GM21737 (cell line): ENCODE results near the gene LEFTY2.
"Not testable (repeated sequence)": the region's sequence is repeated elsewhere in the genome, so short reads cannot be mapped to it uniquely, and the experiment has no call there.

Source experiments
- ATAC-seq: cut with Tn5 transposase; IDR thresholded peaks from one replicate; pipeline ENCODE4 v1.9.1; 2021; ENCODE audit warnings: mild to moderate bottlenecking, moderate library complexity; ENCODE audit not compliant: unreplicated experiment

Gene LEFTY2

DNA sequence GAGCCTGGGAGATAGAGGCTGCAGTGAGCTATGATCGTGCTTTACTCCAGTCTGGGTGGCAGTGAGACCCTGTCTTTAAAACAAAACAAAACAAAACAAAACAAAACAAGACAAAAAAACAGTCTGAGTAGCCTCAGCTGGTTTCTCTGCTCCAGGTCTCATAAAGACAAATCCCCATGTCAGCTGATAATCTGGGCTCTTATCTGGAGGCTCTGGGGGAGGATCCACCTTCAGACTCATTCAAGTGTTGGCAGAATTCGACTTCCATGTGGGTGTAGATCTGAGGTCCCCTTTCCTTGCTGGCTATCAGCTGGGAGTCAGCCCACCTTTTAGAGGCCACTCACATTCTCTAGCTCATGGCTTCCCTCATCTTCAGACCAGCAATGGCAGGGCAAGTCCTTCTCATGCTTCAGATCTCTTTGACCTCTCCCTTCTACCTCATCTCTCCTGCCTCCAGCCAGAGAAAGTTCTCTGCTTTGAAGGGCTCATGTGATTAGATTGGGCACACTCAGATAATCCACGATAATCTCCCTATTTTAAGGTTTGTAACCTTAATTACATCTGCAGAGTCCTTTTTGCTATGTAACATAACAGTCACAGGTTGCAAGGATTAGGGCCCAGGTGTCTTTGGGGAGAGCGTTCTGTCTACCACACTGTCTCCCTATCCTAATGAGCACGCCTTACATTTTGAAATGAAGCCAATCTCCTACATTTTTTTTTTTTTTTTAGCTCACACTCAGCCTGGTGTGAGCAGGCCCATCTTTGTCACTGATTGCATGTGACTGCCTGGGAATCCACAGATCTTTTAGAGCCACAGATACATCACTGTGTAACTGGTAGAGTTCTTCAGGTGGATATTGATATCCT lies 9.5 kb downstream of the LEFTY2 start:
- no peak for ATAC-seq

DNA sequence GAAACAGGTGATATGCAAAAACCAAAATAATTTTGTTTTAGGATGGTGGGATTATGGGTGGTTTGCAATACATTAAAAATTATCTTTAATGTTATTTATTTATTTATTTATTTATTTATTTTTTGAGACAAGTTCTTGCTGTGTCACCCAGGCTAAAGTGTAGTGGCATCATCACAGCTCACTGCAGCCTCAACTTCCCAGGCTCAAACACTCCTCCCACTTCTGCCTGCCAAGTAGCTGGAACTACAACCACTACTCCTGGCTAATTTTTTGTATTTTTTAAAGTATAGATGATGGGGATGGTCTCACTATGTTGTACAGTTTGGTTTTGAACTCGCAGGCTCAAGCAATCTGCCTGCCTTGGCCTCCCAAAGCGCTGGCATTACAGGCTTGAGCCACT lies 10.5 kb downstream of the LEFTY2 start:
- ATAC-seq = no peak

DNA sequence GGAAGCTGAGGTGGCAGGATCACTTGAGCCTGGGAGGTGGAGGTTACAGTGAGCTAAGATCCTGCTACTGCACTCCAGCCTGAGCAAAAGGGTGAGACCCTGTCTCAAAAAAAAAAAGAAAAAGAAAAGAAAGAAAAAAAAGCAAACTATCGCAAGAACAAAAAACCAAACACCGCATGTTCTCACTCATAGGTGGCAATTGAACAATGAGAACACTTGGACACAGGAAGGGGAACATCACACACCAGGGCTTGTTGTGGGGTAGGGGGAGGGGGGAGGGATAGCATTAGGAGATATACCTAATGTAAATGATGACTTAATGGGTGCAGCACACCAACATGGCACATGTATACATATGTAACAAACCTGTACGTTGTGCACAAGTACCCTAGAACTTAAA lies 11.6 kb downstream of the LEFTY2 start:
- ATAC-seq = not testable (repeated sequence)

DNA sequence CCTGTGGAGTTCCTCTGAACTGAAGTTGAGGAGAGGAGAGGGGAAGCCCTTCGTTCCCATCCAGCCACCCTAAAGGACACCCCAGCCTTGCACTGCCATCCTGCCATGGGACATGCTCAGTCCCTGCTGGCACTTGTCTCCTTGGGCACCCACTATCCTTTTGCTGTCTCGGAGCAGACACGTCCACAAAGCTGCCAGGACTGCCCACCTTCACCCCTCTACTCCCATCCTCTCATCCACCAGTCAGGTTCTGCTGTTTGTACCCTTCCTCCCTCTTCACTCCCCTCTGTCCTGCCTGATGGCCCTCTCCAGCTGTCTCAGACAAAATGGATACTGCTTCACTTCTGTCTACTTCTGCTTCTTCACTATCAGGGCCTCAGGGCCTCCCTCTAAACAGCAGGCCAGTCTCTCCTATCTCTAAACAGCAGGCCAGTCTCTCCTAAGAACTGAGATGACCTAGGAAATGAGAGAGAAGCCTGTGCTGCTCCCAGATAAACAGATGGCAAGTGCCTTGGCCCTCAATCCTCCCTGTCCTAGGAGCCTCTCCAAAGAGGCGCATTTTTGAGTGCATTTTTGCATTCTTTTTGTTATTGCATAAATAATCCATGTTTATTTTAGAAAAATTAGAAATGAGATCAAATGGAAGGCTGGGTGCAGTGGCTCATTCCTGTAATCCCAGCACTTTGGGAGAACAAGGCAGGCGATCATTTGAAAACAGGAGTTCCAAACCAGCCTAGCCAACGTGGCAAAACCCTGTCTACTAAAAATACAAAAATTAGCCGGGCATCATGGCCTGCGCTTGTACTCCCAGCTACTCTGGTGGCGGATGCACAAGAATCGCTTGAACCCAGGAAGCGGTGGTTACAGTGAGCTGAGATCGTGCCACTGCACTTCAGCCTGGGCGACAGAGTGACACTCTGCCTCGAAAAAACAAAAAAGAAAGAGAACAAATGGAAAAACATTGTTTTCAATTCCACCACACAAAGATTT lies 12.5 kb downstream of the LEFTY2 start:
- no peak for ATAC-seq

DNA sequence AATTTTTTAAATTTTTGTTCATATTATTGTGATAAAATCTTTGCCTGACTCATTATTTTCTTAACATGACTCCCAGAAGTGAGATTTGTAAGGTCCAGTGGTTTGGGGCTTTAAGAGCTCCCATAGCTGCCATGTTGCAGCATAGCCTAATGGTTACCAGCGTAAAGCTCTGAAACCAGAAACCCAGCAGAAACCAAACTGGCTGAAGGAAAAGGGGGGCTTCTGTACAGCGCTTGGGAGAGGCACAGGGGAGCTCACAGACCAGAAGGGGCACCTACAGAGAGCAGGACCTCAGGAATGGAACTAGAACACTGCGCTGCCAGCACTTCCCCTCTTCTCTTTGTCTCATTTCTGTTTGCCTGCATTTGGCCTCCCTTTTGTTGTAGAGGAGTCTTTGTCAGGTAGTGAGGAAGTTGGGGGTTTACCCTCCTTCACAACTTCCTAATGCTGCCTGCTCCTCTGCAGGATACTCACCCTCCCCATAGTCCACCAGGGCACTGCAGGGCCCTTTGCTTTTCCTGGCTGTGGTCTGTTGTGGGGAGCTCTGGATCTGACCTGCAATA lies 14.4 kb downstream of the LEFTY2 start:
- ATAC-seq = no peak

DNA sequence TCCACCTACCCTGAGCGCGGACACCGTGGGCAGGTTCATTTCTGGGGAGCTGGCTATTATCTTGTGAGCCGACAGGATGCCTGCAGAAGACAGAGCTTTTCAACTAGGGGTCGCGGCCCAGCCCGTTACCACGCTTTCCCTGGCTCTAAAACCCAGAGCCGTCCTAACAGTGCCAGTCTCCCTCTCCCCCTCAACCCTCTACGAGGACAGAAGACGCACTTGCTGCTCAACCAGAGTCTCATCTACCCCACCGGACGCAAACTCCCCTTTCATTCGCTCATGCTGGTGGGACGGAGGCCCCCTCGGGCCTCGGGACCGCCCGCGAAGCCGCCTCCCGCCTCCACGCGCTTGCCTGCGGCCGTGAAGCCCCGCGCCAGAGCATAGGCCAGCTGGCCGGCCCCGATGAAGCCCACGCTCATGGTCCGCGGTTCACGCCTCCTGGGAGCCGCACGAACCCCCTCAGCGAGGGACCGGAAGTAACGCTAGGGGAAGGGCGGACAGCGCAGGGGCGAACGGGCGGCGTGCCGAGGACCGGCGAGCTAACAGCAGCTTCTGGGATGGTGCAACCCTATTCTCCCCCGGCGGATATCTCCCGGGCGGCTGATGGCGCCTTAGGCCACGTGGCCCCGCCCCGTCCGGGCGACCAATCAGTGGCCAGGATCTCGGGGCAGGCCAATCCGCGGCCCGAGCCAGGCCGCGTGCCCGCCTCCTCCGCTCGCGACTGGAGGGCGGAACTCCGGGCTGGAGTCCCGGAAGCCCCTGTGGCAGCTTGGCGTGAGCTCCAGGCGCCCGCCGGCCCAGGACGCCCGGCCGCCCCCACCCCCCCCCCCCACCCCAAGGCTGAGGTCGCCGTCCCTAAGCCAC lies 17.1 kb downstream of the LEFTY2 start, which contains the start of gene PYCR2:
Gene PYCR2 (minus strand): TSS at position 559 of the 864 bp plus-strand sequence. CDS start 140 bp downstream, at position 419.
- ATAC-seq = peak; percentile 96

DNA sequence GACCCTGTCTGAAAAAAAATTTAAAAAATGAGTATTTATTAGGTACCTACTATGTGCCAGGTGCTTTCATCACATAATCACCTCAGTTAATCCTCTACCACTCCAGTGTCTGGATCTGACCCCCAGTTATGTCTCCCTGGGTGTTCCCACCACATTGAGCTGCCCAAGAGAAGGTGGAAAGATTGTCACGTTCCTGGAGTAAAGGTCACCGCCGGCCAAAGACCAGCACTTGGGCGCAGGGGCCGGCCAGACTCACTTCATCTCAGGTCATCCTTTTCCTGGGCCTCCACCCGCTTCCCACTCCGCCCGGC lies 17.7 kb downstream of the LEFTY2 start:
- ATAC-seq = no peak

DNA sequence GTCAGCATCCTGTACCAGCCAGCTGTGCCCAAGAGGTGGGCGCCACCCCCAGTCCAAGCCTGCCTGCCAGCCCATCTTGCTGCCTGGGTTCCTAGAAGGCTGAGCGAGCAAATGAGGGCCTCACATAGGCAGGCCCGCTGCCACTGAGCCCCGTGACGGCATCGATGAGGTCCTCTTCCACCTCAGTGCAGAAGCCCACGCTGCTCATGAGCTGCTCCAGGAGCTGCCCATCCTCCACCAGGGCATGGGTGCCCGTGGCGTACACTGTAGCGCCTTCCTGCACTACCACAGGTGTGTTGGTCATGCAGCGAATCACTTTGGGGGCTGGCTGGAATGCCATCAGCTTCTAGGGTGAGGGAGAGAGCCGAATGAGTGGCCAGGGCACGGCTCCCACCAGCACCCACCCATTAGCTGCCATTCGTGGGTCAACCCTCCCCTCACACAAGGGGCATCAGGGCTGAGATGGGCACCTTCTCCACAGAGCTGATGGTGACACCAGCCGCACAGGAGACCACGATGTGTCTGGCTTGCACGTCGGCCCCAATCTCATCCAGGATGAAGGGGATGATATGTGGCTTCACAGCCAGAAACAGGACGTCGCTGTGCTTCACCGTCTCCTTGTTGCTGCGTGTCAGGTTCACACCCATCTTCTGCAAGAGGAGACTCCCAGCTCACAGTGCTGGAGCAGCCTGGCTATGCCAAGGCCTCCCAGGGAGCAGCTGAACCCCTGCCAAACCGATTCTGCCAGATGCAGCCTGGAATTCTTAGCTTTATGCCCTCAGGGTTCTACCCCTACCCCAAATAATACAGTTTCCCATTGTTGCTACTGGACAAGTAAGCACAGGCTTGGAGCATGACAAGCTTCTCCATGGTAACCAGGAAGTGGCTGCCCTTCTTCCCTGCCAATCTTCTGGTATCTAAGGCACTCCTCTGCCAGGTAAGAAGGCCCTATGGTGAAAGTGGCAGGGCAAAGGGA lies 19.0 kb downstream of the LEFTY2 start:
- ATAC-seq = no peak

DNA sequence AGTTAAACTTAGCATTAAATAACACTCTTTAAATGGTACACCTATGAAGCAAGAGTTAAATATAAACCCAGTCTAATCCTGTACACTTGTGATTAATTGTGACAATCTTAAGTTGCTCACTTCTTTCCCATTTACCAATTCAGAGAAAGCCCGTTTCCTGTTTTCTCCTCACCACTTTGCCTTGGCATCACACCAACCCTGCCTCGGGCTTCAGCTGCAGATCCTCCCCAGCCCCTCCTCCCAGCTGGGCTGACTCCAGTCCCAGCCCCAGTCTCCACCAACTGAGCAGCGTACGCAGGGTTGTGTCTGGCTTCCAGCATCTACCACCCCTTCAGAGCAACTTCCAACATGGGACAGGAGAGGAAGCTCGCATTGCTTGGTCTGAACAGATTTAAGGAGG lies 21.1 kb downstream of the LEFTY2 start:
- no peak for ATAC-seq

DNA sequence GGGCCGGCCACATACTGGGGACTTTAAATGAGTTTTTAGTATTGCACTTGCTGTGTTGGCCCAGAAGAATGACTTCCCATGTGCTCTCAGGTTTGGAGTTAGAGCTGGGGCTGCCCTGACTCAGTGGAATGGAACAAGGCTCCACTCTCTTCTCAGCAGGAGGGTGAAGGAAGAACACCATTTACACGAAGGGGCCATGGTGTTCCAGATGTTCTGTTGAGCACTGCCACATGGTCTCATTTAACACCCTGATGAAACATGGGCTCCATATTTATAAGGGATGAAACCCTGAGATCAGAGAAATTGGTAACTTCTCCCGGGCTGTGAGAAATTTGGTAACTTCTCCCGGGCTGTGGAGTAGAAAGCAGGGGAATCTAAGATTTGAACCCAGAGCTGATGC lies 22.7 kb downstream of the LEFTY2 start:
- no peak for ATAC-seq

DNA sequence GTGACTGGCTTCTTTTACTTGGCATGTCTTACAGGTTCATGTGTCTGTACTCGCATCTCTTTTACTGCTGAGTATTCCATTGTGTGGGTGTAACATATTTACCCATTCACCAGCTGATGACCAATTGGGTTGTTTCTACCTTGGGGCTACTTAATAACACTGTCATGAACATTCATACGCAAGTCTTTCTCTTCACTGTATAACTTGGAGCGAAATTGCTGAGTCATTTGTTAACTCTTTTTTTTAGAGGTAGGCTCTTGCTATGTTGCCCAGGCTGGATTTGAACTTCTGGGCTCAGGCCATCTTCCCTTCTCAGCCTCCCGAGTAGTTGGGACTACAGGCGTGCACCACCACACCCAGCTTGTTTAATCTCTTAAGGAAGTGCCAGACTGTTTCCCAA lies 23.5 kb downstream of the LEFTY2 start:
- no peak for ATAC-seq

DNA sequence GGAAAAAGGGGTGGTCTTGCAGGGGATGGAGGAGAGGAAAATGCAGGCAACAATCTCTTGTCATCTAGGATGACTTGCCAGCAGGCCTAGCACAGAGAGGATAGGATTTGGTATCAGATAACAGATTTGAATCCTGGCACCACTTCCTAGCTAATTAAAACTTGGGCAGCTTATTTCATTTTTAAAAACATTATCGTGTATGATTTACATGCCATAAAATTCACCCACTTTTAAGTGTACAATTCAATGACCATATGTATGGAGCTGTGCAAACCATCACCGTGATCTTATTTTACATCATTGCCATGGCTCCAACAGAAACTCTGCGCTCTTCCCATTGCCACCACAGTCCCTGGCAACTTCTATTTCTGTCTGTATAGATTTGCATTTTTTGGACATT lies 23.9 kb downstream of the LEFTY2 start:
- ATAC-seq = no peak

DNA sequence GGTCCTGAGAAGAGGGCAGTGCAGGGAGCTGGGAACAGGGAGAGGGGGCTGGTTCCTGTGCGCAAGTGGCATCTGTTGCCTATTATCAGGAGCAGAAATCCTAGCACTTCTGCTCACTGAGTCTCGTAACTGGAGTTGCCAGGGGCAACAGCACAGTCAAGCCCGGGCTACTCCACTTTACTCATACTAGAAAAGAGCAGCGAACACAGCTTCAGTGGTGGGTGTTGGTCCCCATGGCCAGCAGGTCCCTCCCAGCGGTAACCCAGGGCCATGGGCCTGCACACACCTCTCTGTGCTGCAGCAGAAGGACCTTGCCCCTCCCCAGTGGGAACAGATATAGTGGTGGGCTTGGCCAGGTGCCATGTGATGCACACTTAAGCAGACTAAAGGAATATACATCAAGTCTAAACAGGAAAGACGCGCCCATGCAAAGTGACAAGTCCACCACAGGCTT lies 25.5 kb downstream of the LEFTY2 start:
- ATAC-seq = no peak

DNA sequence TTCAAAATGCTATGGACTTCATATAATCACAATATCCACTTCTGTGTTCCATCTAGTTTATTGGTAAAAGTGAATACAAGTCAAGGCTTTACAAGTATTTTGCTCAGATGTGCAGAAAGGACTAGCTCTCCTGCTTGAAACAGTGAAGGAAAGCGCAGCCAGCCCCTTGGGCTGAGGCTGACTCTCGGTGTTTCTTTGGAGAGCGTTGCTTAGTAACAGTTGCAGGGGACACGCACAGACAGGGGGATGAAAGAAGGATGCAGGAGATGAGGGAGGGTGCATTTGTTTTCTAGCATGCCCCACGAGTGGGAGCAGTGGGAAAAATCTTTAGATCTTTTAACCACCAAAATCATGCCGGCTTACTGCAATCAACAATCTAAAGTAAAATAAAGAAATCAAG lies 26.1 kb downstream of the LEFTY2 start:
- no peak for ATAC-seq

DNA sequence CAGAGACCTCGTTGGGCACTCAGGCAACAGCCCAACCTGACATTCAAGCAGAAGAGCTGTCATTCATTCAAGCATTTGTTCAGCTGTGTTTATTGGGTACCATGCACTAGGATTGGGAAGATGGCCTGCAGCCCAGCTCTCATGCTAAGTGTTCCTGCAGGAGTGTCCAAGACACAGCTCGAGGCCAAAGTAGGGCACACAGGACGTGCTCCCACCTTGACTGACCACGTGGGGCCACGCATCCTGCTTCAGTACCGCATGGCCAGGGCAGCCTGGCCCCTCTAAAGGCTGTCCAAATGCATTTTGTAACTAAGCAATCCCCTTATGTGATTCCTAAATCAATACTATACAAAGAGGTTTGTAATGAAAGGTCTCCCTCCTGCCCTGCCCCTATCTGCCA lies 26.6 kb downstream of the LEFTY2 start:
- ATAC-seq = no peak

DNA sequence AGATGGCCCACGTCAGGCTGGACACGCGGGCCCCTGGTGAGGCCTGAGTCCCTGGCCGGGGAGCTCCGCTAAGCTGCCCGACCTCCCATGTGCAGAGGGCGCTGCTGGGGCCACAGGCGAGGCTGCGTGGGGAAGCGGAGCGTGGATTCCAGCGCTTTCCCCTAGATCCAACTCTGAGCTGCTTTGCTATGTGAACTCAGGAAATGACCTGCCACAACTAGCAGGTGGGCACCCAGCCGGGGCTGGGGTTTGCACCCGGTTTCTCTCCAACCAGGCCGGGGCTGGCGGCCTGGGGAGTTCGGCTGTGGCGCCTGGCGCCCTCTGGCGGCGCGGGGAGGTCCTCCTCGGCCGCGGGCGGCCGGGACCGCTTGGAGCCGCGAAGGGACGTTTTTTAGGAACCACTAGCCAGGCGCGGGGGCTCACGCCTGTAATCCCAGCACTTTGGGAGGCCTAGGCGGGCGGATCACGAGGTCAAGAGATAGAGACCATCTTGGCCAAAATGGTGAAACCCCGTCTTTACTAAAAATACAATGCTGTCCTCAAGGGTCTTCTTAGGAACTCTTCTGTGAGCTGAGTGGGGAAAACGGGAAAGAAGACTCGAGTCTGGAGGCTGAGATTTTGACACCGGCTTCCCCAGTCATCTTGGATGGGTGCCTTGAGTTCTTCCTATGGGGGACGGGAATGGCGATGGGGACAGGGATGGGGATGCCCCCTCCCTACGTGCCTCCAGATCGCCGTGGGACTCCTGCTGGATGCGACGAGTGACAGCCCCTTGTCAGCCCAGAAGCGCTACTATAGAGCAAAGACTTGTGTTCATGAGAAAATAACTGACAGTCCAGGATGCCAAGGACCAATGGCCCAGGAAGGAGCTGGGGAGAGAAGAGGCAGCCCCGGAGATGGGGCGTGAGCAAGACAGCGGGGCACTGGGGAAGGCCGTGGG lies 29.6 kb downstream of the LEFTY2 start:
- ATAC-seq = peak; percentile 63

DNA sequence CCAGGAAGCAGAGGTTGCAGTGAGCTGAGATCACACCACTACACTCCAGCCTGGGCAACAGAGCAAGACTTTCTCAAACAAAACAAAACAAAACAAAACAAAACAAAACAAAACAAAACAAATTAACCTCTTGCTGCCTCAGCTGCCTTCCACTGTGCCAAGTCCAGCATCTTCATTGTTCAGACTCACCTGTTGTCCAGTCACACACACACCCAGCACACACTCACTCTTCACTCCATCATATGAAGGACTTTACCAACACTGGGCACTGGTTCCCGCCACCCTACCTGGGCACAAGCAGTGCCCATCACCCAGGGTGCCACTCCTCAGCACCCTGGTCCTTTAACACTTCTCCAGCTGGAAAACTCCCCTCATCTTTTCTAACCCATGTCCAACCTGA lies 31.5 kb downstream of the LEFTY2 start:
- ATAC-seq = no peak

DNA sequence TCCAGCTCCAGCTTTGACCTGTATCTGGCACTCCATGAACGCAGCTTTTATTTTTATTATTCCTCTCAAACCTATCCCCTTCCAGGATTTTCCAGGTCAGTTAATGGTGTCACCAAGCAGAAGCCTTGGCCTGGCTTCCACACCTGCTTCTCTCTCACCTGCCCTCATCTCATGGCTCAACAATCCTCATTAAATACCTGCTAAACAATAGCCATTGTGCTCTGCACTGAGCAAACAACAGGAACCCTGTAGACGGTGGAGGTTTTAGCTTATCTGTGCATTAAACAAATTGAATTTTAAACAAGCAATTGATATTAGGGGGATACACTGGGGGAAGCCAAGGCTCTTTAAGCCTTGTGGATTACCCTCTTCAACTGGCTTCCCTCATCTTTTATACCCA lies 32.2 kb downstream of the LEFTY2 start:
- ATAC-seq = no peak
